ENCODE measurements around the gene FAM117A. TPM values are rescaled to one million over a fixed set of nuclear protein-coding genes. Genes with fewer than 3 reads are reported as not detected.

The FAM117A gene
- total and polyA plus RNA-seq, 2 of the 4 experiments (the other 2 are of a cell fraction) = 0.72 to 3.4 TPM

DNA sequence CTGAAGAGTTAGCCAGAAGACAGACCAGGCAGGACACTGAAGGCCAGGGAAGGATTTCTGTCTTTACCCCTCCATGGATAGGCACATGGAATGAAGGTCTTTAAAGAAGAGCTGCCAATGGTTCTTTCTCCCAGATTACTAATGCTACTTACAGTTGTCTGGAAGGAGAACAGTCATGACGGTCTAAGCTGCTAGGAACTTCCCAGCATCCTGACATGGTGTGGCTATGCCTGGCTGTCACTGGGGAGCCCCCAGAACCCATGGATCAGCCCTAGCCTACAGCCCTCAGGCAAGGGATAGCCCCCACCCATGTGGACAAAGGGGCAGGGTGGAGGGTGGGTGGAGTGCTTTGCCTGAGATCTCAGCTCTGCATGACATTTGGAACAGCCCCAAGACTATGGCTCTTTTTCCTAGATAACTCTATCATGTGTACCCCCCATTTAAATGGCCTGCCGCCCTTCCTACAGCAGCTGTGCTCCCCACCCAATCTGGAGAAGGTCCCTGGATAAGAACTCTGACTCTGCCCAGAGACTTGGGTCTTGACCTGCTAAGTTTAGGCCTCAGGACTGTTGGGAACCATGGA lies 15.3 kb upstream of the FAM117A start:
- DNase-seq (no peak), ATAC-seq (ENCODE audit: low read depth) (no peak)
- H3K9me1 ChIP-seq (ENCODE audit: insufficient read depth, low read length) = no peaks in the 10 kb centered on the region; the same call in 1 of the 2 replicates
- H3K18ac ChIP-seq (ENCODE audit: low read depth, low read length) = no peak overlapping the region
- intact Hi-C loops (cut with micrococcal nuclease) (loop anchor here (1.0 kb wide), 2 partner anchors 71 to 211 kb away; no protein-coding TSS in a partner anchor), dilution Hi-C loops (cut with HindIII; ENCODE audit: low sequenced_read_pairs, unreplicated experiment) (no loop called here), in situ Hi-C loops (cut with MboI; ENCODE audit: low sequenced_read_pairs) (no loop called here)
- peak overlapping the region; percentile 35 for H2AFZ ChIP-seq (replicated peaks; ENCODE audit: low read length, poor library complexity)
- H3K4me1 ChIP-seq (ENCODE audit: control insufficient read depth, insufficient read depth, low read length) = no peaks in the 10 kb centered on the region
- H3K36me3 ChIP-seq (ENCODE audit: control insufficient read depth, insufficient read depth, low read length) = no peaks in the 10 kb centered on the region
- no TSS peak for BruUV-seq (replicated peaks)
- no peak overlapping the region for H3K56ac ChIP-seq (ENCODE audit: extremely low read depth, insufficient read depth, low read length)
- peaks cover 2% of the 10 kb centered on the region; the same call in 1 of the 2 replicates for H3K27me3 ChIP-seq (ENCODE audit: control insufficient read depth, insufficient read depth, low read length)
- H4K8ac ChIP-seq (ENCODE audit: low read depth in 2 of 2, low read length in 2 of 2) = no peak overlapping the region
- no peak overlapping the region for H3K4me3 ChIP-seq (ENCODE audit: insufficient read depth, low read depth, low read length)
- ChIA-PET CTCF (no interaction called here), POLR2A (ENCODE audit: unreplicated experiment) (no interaction called here)
- no peak overlapping the region for H3K23ac ChIP-seq (ENCODE audit: low read depth, low read length)
- no peak overlapping the region for H2BK5ac ChIP-seq (ENCODE audit: low read depth, low read length, poor library complexity, severe bottlenecking)
- H3K4ac ChIP-seq (ENCODE audit: low read depth, low read length) = no peak overlapping the region
- H4K91ac ChIP-seq (ENCODE audit: insufficient read depth, low read depth, low read length) = no peak overlapping the region
- no peak overlapping the region for H3K27ac ChIP-seq (ENCODE audit: insufficient read depth, low read length)
- no peak overlapping the region for H2BK15ac ChIP-seq (ENCODE audit: low read depth, low read length)
- TF ChIP-seq MXI1 (IDR thresholded peaks at IDR 0.05; ENCODE audit: borderline replicate concordance, low read depth, low read length) (no peak), RCOR1 (IDR thresholded peaks at IDR 0.05; ENCODE audit: insufficient replicate concordance, low read length) (no peak), POLR2A (IDR thresholded peaks at IDR 0.05; ENCODE audit: low read depth, low read length) (no peak), CEBPB (IDR thresholded peaks at IDR 0.05; ENCODE audit: low read depth, low read length) (no peak), SMC3 (IDR thresholded peaks at IDR 0.05; ENCODE audit: low read depth, low read length) (no peak), CHD1 (IDR thresholded peaks at IDR 0.05; ENCODE audit: low read depth, low read length) (no peak), FOS (IDR thresholded peaks at IDR 0.05; ENCODE audit: low read depth, low read length) (no peak), MAFK (IDR thresholded peaks at IDR 0.05; ENCODE audit: low read depth, low read length) (no peak), RFX5 (IDR thresholded peaks at IDR 0.05; ENCODE audit: low read depth, low read length) (no peak), NFE2L2 (IDR thresholded peaks at IDR 0.05; ENCODE audit: low read depth, low read length) (no peak)
- TF ChIP-seq, protein P1, sequence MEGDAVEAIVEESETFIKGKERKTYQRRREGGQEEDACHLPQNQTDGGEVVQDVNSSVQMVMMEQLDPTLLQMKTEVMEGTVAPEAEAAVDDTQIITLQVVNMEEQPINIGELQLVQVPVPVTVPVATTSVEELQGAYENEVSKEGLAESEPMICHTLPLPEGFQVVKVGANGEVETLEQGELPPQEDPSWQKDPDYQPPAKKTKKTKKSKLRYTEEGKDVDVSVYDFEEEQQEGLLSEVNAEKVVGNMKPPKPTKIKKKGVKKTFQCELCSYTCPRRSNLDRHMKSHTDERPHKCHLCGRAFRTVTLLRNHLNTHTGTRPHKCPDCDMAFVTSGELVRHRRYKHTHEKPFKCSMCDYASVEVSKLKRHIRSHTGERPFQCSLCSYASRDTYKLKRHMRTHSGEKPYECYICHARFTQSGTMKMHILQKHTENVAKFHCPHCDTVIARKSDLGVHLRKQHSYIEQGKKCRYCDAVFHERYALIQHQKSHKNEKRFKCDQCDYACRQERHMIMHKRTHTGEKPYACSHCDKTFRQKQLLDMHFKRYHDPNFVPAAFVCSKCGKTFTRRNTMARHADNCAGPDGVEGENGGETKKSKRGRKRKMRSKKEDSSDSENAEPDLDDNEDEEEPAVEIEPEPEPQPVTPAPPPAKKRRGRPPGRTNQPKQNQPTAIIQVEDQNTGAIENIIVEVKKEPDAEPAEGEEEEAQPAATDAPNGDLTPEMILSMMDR (conservative IDR thresholded peaks at IDR 0.05; ENCODE audit: low read depth, low read length) = no peak
- TF ChIP-seq, protein P2, sequence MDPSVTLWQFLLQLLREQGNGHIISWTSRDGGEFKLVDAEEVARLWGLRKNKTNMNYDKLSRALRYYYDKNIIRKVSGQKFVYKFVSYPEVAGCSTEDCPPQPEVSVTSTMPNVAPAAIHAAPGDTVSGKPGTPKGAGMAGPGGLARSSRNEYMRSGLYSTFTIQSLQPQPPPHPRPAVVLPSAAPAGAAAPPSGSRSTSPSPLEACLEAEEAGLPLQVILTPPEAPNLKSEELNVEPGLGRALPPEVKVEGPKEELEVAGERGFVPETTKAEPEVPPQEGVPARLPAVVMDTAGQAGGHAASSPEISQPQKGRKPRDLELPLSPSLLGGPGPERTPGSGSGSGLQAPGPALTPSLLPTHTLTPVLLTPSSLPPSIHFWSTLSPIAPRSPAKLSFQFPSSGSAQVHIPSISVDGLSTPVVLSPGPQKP (IDR thresholded peaks at IDR 0.05; ENCODE audit: borderline replicate concordance, low read depth, low read length) = no peak
- TF ChIP-seq, protein P3, sequence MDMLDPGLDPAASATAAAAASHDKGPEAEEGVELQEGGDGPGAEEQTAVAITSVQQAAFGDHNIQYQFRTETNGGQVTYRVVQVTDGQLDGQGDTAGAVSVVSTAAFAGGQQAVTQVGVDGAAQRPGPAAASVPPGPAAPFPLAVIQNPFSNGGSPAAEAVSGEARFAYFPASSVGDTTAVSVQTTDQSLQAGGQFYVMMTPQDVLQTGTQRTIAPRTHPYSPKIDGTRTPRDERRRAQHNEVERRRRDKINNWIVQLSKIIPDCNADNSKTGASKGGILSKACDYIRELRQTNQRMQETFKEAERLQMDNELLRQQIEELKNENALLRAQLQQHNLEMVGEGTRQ (IDR thresholded peaks at IDR 0.05; ENCODE audit: low read depth, low read length) = no peak
- no peak overlapping the region for H3K9ac ChIP-seq (ENCODE audit: low read depth, low read length)
- H2AK9ac ChIP-seq (replicated peaks; ENCODE audit: low read depth, low read length, poor library complexity) = no peak overlapping the region
- no peak overlapping the region for H2AK5ac ChIP-seq (ENCODE audit: low read depth, low read length)
- no peaks in the 10 kb centered on the region for H4K20me1 ChIP-seq (ENCODE audit: insufficient read depth, low read length)
- no CpG with 5 or more reads among the region's 2 CpGs for WGBS, 2 experiments (ENCODE audit: extremely low coverage in 2 of 2, insufficient read length in 1 of 2)
- H2BK20ac ChIP-seq (ENCODE audit: low read depth, low read length) = no peak overlapping the region
- no peak overlapping the region for H3K4me2 ChIP-seq (ENCODE audit: low read depth, low read length)
- H4K5ac ChIP-seq (ENCODE audit: low read depth, low read length) = no peak overlapping the region
- no peaks in the 10 kb centered on the region for H3K79me1 ChIP-seq (ENCODE audit: low read depth in 1 of 2, low read length in 2 of 2)
- no peak overlapping the region for H3K14ac ChIP-seq (replicated peaks; ENCODE audit: low read depth, low read length)
- no peaks in the 10 kb centered on the region for H3K9me3 ChIP-seq (ENCODE audit: control insufficient read depth, insufficient read depth, low read length)
- H2BK120ac ChIP-seq (ENCODE audit: low read depth, low read length) = no peak overlapping the region
